GM21360 (cell line): ENCODE data around the gene SLFN12L.
A peak's percentile ranks its signal among the peaks of the same experiment; 100 is the strongest.
"Not testable (repeated sequence)": the region's sequence is repeated elsewhere in the genome, so short reads cannot be mapped to it uniquely, and the experiment has no call there.

ENCODE experiments used
- ATAC-seq: cut with Tn5 transposase; IDR thresholded peaks from one replicate; pipeline ENCODE4 v1.9.1; 2021; ENCODE audit warnings: mild to moderate bottlenecking, moderate library complexity; ENCODE audit not compliant: unreplicated experiment

Gene SLFN12L

DNA sequence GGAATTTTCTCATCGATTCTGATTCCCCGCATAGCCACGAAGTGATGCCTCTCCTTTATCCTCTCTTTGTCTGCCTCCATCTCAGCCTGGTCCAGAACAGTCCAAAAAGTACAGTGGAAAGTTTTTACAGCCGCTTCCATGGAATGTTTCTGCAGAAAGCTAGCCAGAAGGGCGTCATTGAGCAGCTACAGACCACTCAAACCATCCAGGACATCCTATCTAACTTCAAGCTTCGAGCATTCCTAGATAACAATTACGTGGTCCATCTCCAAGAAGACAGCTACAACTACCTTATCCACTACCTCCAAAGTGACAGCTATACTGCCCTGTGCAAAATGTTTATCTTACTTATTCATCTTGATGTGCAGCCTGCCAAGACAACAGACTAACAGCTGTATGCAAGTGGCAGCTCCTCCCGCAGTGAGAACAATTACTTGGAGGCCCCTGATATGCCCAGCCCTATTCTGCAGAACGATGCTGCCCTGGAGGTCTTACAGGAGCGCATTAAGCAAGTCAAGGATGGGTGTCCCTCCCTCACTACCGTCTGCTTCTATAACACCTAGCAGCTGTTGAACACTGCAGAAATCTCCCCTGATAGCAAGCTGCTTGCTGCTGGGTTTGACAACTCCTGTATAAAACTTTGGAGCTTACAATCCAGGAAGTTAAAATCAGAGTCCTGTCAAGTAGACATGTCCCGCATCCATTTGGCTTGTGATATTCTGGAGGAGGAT, 38.9 kb downstream of the SLFN12L start:
- ATAC-seq = no peak

GRCh38 chr17:35496451-35497290, 40.8 kb downstream of the SLFN12L start:
- ATAC-seq = no peak

DNA sequence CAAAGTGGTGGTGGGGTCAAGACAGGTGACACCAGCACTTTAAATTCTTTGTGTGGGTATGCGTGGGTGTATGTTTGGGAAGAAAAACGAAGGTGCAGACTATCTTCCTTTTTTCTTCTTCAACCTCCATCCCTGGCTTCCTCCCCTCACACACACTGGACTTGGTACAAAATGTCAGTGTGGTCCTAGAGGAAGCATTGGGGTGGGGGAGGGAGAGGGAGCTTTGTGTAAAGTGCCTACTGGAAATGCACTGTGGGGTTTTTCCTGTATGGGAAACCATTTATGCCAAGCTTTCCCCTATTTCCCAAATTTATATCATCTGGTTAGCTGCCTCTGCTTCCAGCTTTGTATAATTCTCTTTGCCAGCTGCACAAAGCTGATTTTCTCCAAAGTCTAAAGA, 44.4 kb downstream of the SLFN12L start:
- no peak for ATAC-seq

DNA sequence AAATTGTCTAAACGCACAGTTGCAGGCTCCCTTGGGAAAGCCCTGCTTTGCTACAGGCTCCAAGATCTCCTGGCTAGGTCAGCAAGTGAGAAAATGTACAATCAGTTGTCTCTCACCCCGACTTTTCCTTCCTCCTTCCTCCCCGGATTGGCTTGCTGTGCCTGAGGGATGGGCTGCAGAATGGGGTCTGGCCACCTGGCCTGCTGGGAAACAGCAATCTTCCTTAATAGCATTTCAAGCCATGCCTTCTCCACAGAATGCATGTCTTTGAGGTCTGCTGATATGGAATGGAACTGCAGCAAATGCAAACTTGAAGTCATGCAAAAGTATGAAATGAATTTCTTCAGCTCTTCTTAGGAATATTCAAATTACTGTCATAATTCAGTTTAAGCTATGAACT, 46.1 kb downstream of the SLFN12L start:
- ATAC-seq = no peak

GRCh38 chr17:35489944-35490343, 47.5 kb downstream of the SLFN12L start:
- no peak for ATAC-seq

- ATAC-seq = no peak
Observed at GRCh38 chr17:35488991-35489390, 48.5 kb downstream of the SLFN12L start.

- ATAC-seq = peak; percentile 52
Observed at GRCh38 chr17:35486920-35487732, 50.4 kb downstream of the SLFN12L start.

DNA sequence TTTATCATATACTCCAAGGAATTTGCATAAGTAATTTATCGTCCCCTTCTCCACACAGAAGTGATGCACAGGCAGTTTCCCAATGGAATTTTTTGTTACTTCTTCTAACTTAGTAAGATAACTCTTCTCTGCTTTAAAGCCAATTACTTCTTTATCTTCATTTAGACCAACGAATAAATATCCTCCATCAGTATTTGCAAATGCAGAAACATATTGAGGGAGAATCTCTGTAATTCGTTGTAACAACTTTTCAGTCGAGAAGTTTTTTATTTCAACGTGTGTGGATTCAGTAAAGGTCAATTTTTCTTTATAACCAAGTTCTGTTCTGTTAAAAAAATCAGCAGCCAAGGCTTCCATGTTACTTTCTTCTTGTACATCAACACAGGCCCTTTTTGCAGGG, 58.2 kb downstream of the SLFN12L start:
- no peak for ATAC-seq

GRCh38 chr17:35477248-35477647, 60.2 kb downstream of the SLFN12L start:
- no peak for ATAC-seq

- ATAC-seq = no peak
Observed at GRCh38 chr17:35476283-35476820, 61.1 kb downstream of the SLFN12L start.

DNA sequence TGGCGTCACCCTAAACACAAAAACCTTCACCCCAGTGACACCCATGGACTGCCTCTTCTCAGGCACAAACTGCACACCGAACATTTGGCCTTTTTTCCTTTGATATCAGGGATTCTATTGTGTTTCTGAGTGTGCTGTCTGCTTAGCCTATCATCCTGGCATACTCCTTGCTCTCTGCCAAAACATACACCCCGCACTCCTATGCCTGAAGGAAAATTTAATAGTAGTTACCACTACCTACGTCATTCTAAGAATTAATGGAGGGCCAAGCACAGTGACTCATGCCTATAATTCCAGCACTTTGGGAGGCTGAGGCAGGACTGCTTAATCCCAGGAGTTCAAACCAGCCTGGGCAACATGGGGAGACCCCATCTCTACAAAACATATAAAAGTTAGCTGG, 69.0 kb downstream of the SLFN12L start:
- no peak for ATAC-seq

DNA sequence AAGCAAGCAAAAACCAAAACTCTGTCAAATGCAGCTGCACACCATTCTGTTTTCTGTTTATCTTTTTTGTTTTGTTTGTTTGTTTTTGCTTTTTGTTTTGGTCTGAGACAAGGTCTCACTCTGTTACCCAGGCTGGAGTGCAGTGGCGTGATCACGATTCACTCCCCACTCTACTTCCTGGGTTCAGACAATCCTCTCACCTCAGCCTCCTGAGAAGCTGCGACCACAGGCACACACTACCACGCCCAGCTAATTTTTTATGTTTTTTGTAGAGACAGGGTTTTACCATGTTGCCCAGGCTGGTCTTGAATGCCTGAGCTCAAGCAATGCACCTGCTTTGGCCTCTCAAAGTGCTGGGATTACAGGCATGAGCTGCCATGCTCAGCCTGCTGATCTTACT, 69.7 kb downstream of the SLFN12L start:
- no peak for ATAC-seq

DNA sequence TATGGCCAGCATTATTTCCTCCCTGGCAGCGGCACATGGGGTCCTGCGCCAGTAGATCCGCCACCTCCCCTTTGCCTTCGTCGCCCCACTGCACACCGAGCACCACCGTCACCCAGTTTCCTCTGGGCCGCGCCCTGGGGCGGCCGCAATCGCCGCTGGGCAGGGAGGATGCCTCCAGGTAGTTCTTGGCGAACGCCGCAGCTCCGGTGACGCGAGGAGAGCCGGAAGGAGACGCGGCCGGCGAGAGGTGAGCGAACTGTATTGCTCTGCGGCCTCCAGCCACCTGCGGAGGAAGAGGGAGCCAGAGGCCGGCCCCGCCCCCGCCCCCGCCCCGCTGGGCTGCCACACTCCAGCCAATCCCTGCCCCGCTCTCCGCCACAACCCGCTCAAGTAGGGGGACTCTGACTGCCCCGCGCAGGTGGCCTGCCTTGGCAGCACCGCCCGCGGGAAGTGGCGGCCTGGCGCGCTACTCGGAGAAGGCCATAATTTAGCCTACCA, 77.1 kb downstream of the SLFN12L start:
- peak; percentile 72 for ATAC-seq

- not testable (repeated sequence) for ATAC-seq
Observed at GRCh38 chr17:35454035-35454434, 83.4 kb downstream of the SLFN12L start.

DNA sequence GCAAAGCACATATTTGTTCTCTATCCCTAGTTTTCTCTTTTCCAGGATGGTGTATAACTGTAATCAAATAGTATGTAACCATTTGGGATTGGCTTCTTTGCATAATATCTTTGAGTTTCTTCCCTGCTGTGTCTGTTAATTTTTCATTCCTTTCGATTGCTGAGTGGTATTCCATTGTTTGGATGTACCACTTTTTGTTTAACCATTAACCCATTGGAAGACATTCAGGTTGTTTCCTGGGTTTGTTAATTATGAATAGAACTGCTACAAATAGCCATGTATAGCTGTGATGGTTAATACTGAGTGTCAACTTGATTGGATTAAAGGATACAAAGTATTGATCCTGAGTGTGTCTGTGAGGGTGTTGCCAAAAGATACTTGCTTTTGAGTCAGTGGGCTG, 84.3 kb downstream of the SLFN12L start:
- no peak for ATAC-seq

DNA sequence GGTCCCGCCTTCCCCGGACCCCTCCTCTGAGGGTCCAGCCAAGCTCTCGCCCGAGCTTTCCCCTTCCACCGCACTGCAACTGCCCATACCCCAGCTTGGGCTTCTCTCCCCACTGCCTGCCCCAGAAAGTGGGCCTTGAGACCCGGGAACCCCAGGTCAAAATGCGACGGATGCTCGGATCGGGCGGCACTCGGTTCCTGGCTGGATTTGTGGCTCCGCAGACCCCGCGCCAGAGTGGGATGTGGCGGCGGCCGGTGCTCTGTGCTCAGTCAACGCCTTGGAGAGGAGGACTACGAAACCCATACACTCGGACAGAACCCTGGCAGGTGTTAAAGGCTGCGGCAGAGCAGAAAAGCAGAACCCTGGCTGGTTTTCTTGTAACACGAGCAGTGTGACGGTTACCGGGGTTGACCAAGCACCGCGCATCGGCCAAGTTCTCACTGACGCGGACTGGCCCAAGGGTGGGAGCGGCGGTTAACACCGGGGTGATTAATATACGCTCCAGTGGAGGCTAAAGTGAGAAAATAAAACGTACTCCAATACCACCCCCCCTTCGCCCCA, 88.0 kb downstream of the SLFN12L start:
- no peak for ATAC-seq

DNA sequence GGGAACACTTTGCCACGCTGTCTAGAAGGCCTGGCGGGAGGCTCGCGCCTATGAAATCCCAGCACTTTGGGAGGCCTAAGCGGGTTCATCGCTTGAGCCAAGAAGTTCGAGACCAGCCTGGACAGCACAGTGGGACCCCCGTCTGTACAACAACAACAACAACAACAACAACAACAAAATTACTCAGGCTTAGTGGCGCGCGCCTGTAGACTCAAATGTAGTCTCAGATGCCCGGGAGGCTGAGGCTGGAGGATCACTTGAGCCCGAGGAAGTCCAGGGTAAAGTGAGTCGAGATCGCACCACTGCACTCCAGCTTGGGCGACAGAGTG, 88.6 kb downstream of the SLFN12L start:
- ATAC-seq = no peak

- ATAC-seq = peak; percentile 67
Observed at GRCh38 chr17:35448214-35448898, 89.1 kb downstream of the SLFN12L start, which contains the start of gene SLFN13. Gene SLFN13, minus strand, starts transcription at chr17:35448766. Its CDS starts 3,086 bp downstream, at chr17:35445680.

DNA sequence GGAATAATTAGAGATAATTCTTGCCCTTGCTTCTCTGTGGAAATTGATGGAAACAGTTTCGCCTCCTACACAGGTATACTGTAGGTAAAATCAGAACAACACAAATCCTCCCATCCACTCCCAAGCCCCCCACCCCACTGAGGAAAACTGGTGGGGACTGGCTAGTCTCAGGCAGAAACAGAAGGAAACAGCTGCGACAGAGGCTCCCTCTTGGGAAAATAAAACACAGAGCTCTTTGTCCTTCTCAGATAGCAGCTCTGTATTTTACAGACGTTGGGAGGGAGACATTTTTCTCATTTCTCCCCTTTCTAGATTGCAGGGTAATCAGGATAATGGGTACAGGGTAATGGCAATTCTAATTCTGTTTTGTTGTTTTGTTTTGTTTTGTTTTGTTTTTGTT, 90.0 kb downstream of the SLFN12L start:
- ATAC-seq = no peak

GRCh38 chr17:35438433-35438832, 99.0 kb downstream of the SLFN12L start:
- ATAC-seq = no peak
